ENCODE measurements around the gene LRP4.

LRP4 gene

GRCh38 chr11:46837860-46838259, 80.5 kb downstream of the LRP4 start:
- H3K79me2 ChIP-seq (ENCODE audit: insufficient read depth, low read length): peaks cover 94% of the 10 kb centered on the region
- peaks cover 32% of the 10 kb centered on the region for H3K36me3 ChIP-seq (ENCODE audit: insufficient read depth, low read length)
- no peak overlapping the region for H3K4me2 ChIP-seq (ENCODE audit: low read length)
- H3K27me3 ChIP-seq (ENCODE audit: insufficient read depth, low read length): no peaks in the 10 kb centered on the region
- no peak overlapping the region for H3K4me3 ChIP-seq (ENCODE audit: low read depth, low read length, poor library complexity, severe bottlenecking)
- TF ChIP-seq CTCF (IDR thresholded peaks at IDR 0.05; ENCODE audit: low read length) (no peak), EZH2 (IDR thresholded peaks at IDR 0.05; ENCODE audit: borderline replicate concordance, low read length) (no peak)
- H3K9me3 ChIP-seq (ENCODE audit: low read length): no peaks in the 10 kb centered on the region
- H3K9me2 ChIP-seq (ENCODE audit: low read depth, low read length): no peaks in the 10 kb centered on the region
- no peak overlapping the region for H3K27ac ChIP-seq (ENCODE audit: low read depth, low read length, poor library complexity, severe bottlenecking)
- no peak overlapping the region for H3K9ac ChIP-seq (ENCODE audit: low read length)
- no peaks in the 10 kb centered on the region for H4K20me1 ChIP-seq (ENCODE audit: insufficient read depth, low read length)
- no peaks in the 10 kb centered on the region for H3F3A ChIP-seq (ENCODE audit: insufficient read depth, low read length)
- H3K4me1 ChIP-seq (ENCODE audit: insufficient read depth, low read length, severe bottlenecking): peaks cover 9% of the 10 kb centered on the region
- no peak overlapping the region for H2AFZ ChIP-seq (ENCODE audit: low read length)

- Histone ChIP-seq H3K4me3 (ENCODE audit: low read depth, low read length, poor library complexity, severe bottlenecking) (no peak overlapping the region), H2AFZ (ENCODE audit: low read length) (no peak overlapping the region), H3K4me2 (ENCODE audit: low read length) (no peak overlapping the region), H3K9me3 (ENCODE audit: low read length) (no peaks in the 10 kb centered on the region), H3K27ac (ENCODE audit: low read depth, low read length, poor library complexity, severe bottlenecking) (no peak overlapping the region), H3K36me3 (ENCODE audit: insufficient read depth, low read length) (peaks cover 26% of the 10 kb centered on the region), H3K79me2 (ENCODE audit: insufficient read depth, low read length) (peaks cover 96% of the 10 kb centered on the region), H3K4me1 (ENCODE audit: insufficient read depth, low read length, severe bottlenecking) (peaks cover 6% of the 10 kb centered on the region), H3K27me3 (ENCODE audit: insufficient read depth, low read length) (no peaks in the 10 kb centered on the region), H4K20me1 (ENCODE audit: insufficient read depth, low read length) (no peaks in the 10 kb centered on the region), H3K9ac (ENCODE audit: low read length) (no peak overlapping the region), H3F3A (ENCODE audit: insufficient read depth, low read length) (no peaks in the 10 kb centered on the region), H3K9me2 (ENCODE audit: low read depth, low read length) (no peaks in the 10 kb centered on the region)
- TF ChIP-seq CTCF (IDR thresholded peaks at IDR 0.05; ENCODE audit: low read length): no peak
- no peak for TF ChIP-seq EZH2 (IDR thresholded peaks at IDR 0.05; ENCODE audit: borderline replicate concordance, low read length)
These were observed 81.5 kb downstream of the LRP4 start for GRCh38 chr11:46836870-46837269.

GRCh38 chr11:46836431-46836830, 81.9 kb downstream of the LRP4 start:
- Histone ChIP-seq H3K4me2 (ENCODE audit: low read length) (no peak overlapping the region), H3K36me3 (ENCODE audit: insufficient read depth, low read length) (peaks cover 24% of the 10 kb centered on the region), H4K20me1 (ENCODE audit: insufficient read depth, low read length) (no peaks in the 10 kb centered on the region), H3K9me3 (ENCODE audit: low read length) (no peaks in the 10 kb centered on the region), H3K9ac (ENCODE audit: low read length) (no peak overlapping the region), H3K27ac (ENCODE audit: low read depth, low read length, poor library complexity, severe bottlenecking) (no peak overlapping the region), H3K9me2 (ENCODE audit: low read depth, low read length) (no peaks in the 10 kb centered on the region), H3K4me3 (ENCODE audit: low read depth, low read length, poor library complexity, severe bottlenecking) (no peak overlapping the region), H3K79me2 (ENCODE audit: insufficient read depth, low read length) (peaks cover 96% of the 10 kb centered on the region), H3K27me3 (ENCODE audit: insufficient read depth, low read length) (no peaks in the 10 kb centered on the region), H3K4me1 (ENCODE audit: insufficient read depth, low read length, severe bottlenecking) (peaks cover 6% of the 10 kb centered on the region), H3F3A (ENCODE audit: insufficient read depth, low read length) (no peaks in the 10 kb centered on the region), H2AFZ (ENCODE audit: low read length) (no peak overlapping the region)
- TF ChIP-seq CTCF (IDR thresholded peaks at IDR 0.05; ENCODE audit: low read length) (no peak), EZH2 (IDR thresholded peaks at IDR 0.05; ENCODE audit: borderline replicate concordance, low read length) (no peak)

All from OCI-LY1 (cell line).